Neutrophil (primary cell): ENCODE measurements around the gene ZER1.

ENCODE experiments used
- H3K27ac ChIP-seq: fragments of 200-600 bp; sonication (generic); 2 replicates; pipeline ENCODE4 v1.5.1; 2016; ENCODE audit warnings: mild to moderate bottlenecking, moderate library complexity
- H3K27me3 ChIP-seq: fragments of 200-600 bp; sonication (generic); 2 replicates; pipeline ENCODE4 v1.6.0; 2016; ENCODE audit warnings: mild to moderate bottlenecking
- H3K36me3 ChIP-seq: fragments of 200-600 bp; sonication (generic); 2 replicates; pipeline ENCODE4 v1.5.1; 2017
- H3K4me1 ChIP-seq, 2 experiments: fragments of 200-600 bp in 1 of 2; sonication (generic) in 1 of 2; 1 replicate in 1 of 2; 2 replicates in 1 of 2; pipeline versions ENCODE4 v1.5.1 to v1.6.1; 2013 to 2016; ENCODE audit warnings: low read depth in 1 of 2, low read length in 1 of 2, mild to moderate bottlenecking in 1 of 2, moderate library complexity in 1 of 2; ENCODE audit not compliant: control insufficient read depth in 1 of 2, insufficient read depth in 1 of 2
- H3K4me3 ChIP-seq, 2 experiments: fragments of 200-600 bp in 1 of 2; sonication (generic) in 1 of 2; 1 replicate in 1 of 2; 2 replicates in 1 of 2; pipeline ENCODE4 v1.5.1; 2013 to 2016; ENCODE audit warnings: low read depth in 1 of 2, low read length in 1 of 2, mild to moderate bottlenecking in 1 of 2, moderate library complexity in 1 of 2
- H3K9me3 ChIP-seq: fragments of 200-600 bp; sonication (generic); 2 replicates; pipeline ENCODE4 v1.5.1; 2016
- CTCF ChIP-seq: fragments of 200-600 bp; sonication (generic); IDR thresholded peaks from 2 replicates; pipeline ENCODE4 v1.5.1; 2016; ENCODE audit warnings: antibody characterized with exemption

Gene ZER1

GRCh38 chr9:128706045-128706444 lies 65.7 kb downstream of the ZER1 start:
- TF ChIP-seq CTCF: no peak
- H3K27ac ChIP-seq: no peak overlapping the region
- no peak overlapping the region for H3K4me3 ChIP-seq

GRCh38 chr9:128705051-128705965 lies 66.4 kb downstream of the ZER1 start:
- peaks cover 11 to 20% of the 10 kb centered on the region in 2 experiments for H3K4me1 ChIP-seq
- no peaks in the 10 kb centered on the region for H3K9me3 ChIP-seq
- H3K27me3 ChIP-seq: peaks cover 20% of the 10 kb centered on the region
- no peak overlapping the region for H3K4me3 ChIP-seq
- TF ChIP-seq CTCF: no peak
- no peak overlapping the region for H3K27ac ChIP-seq
- H3K36me3 ChIP-seq: no peaks in the 10 kb centered on the region

More at GRCh38 chr9:128706045-128706444, 65.7 kb downstream of the ZER1 start:
- H3K36me3 ChIP-seq: no peaks in the 10 kb centered on the region
- H3K27me3 ChIP-seq: peaks cover 20% of the 10 kb centered on the region
- H3K9me3 ChIP-seq: no peaks in the 10 kb centered on the region
- H3K4me1 ChIP-seq: peaks cover 11 to 20% of the 10 kb centered on the region in 2 experiments

- Histone ChIP-seq H3K4me3 (no peak overlapping the region), H3K27me3 (peaks cover 20% of the 10 kb centered on the region), H3K36me3 (no peaks in the 10 kb centered on the region), H3K9me3 (no peaks in the 10 kb centered on the region), H3K4me1 (peaks cover 11 to 20% of the 10 kb centered on the region in 2 experiments), H3K27ac (peak overlapping the region; percentile 49)
- TF ChIP-seq CTCF: no peak
Observed at GRCh38 chr9:128704356-128704670, 67.4 kb downstream of the ZER1 start.

- Histone ChIP-seq H3K4me3 (peak overlapping the region; percentile 64 to 92), H3K9me3 (no peaks in the 10 kb centered on the region), H3K27me3 (peaks cover 20% of the 10 kb centered on the region), H3K4me1 (peaks cover 11 to 20% of the 10 kb centered on the region in 2 experiments), H3K36me3 (no peaks in the 10 kb centered on the region), H3K27ac (peak overlapping the region; percentile 49)
- TF ChIP-seq CTCF: no peak
Observed at GRCh38 chr9:128703616-128704355, 67.9 kb downstream of the ZER1 start.

GRCh38 chr9:128702949-128703615 lies 68.6 kb downstream of the ZER1 start:
- no peak for TF ChIP-seq CTCF
- Histone ChIP-seq H3K4me3 (peak overlapping the region; percentile 64 to 92), H3K27ac (peak overlapping the region; percentile 56), H3K9me3 (no peaks in the 10 kb centered on the region), H3K27me3 (peaks cover 20% of the 10 kb centered on the region), H3K4me1 (peaks cover 11 to 20% of the 10 kb centered on the region in 2 experiments), H3K36me3 (no peaks in the 10 kb centered on the region)
